ENCODE results near the gene LYZL1.
A peak's percentile ranks its signal among the peaks of the same experiment; 100 is the strongest.
"Not testable (repeated sequence)": the region's sequence is repeated elsewhere in the genome, so short reads cannot be mapped to it uniquely, and the experiment has no call there.

LYZL1 gene

DNA sequence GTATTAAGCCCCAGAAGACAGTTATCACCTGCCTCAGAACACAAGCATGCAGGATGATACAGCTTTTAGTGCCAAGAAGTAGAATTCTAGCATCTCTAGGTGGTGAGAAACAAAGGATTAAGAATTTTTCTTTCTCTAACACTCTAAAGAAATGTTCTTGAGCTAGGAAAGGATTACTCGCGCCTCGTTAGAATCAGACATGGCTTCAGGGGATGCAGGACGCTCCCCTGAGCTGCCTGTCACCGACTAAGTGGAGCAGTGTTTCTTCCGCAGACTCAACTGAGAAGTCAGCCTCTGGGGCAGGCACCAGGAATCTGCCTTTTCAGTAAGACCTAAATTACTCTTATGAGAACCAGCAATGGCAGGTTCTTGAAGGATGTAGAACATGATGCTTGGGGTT, at the start of gene LYZL1:
Gene LYZL1 (plus strand): TSS at position 165 of the 400 bp plus-strand sequence. CDS start 2,798 bp downstream, outside the sequence.
- not testable (repeated sequence) for H3K36me3 ChIP-seq; H3K27ac ChIP-seq; H3K9me3 ChIP-seq (ENCODE audit: severe bottlenecking); H3K27me3 ChIP-seq (ENCODE audit: insufficient read depth, low read depth, severe bottlenecking); H3K4me3 ChIP-seq (ENCODE audit: low read depth, low read length); DNase-seq

DNA sequence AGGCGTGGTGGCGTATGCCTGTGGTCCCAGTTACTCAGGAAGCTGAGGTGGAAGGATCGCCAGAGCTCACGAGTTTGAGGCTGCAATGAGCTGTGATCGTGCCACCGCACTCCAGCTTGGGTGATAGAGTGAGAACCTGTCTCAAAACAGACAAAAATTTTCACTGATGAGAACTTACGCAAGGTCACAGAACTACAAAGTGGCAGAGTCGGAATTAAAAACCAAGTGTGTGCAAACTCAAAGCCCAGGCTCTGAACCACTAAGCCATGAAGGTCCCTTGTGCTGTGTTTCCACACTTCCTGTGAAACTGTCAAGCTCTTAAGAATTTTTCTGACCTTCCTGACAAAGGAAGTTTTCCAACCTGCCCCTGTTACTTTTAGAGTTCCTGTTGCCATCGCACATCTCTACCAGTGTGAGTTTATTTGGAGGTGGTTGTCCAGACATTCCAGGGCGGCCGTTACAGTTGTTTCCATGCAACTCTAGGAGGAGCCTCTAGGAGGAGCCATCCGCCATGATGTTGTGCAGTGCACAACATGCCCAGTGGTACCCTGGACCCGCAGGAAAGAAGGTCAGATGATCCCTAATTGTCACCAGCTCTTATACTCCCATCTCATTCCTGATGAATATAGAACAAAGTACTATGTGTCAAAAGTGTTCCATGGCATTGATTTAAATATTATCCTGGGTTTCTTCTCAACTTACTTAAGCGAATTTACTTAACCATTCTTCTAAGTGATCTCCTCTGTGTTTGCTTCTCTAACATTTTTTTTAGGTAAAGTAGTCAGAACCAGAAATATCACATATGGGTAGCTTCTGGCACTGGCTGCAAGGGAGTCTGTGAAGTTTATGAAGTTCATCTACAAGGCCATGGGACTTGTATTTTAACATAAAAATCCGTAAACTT, 49.0 kb upstream of the LYZL1 start:
- peak; percentile 59 for TF ChIP-seq CTCF (IDR thresholded peaks at IDR 0.05; ENCODE audit: low read depth, low read length)
- H3K27ac ChIP-seq, result no peak overlapping the region
- H3K4me3 ChIP-seq (ENCODE audit: low read depth, low read length), result no peak overlapping the region
- H3K36me3 ChIP-seq, result no peaks in the 10 kb centered on the region
- no peaks in the 10 kb centered on the region for H3K9me3 ChIP-seq (ENCODE audit: severe bottlenecking)
- peak; percentile 15 for DNase-seq
- no peaks in the 10 kb centered on the region for H3K27me3 ChIP-seq (ENCODE audit: insufficient read depth, low read depth, severe bottlenecking)

DNA sequence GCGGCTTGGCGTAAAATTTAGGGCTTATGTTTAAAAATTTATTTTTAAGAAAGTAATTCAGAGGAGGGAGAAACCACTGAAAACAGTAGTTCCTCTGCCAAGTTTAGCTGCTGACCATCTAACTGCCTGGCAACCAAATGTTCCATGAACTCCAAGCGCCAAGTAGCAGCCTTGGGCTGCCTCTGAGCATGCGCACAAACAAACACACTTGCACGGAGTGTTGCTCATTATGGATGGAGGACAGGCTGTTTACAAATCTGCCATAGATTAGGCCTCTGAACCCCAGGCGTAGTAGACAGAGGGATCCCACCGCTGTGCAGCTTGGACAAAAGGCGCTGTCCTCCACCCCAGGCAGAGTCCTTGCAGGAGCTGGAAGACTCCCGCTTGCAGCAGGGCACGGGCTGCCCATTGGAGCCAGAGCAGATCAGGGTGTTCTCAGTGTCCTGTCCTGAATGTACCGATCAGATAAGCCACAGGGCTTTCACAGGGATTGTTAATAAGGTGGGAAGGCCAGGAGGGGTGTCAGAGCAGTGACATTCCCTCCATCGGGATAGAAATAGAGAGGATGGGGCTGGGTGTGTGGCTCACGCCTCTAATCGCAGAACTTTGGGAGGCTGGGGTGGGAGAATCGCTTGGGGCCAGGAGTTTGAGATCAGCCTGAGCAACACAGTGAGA, 47.7 kb upstream of the LYZL1 start:
- Histone ChIP-seq H3K27ac (no peak overlapping the region), H3K27me3 (ENCODE audit: insufficient read depth, low read depth, severe bottlenecking) (no peaks in the 10 kb centered on the region), H3K36me3 (no peaks in the 10 kb centered on the region), H3K9me3 (ENCODE audit: severe bottlenecking) (no peaks in the 10 kb centered on the region), H3K4me3 (ENCODE audit: low read depth, low read length) (no peak overlapping the region)
- no peak for DNase-seq
- no peak for TF ChIP-seq CTCF (IDR thresholded peaks at IDR 0.05; ENCODE audit: low read depth, low read length)

GRCh38 chr10:29241925-29242324, 46.9 kb upstream of the LYZL1 start:
- no peak for TF ChIP-seq CTCF (IDR thresholded peaks at IDR 0.05; ENCODE audit: low read depth, low read length)
- Histone ChIP-seq H3K27me3 (ENCODE audit: insufficient read depth, low read depth, severe bottlenecking) (no peaks in the 10 kb centered on the region), H3K4me3 (ENCODE audit: low read depth, low read length) (no peak overlapping the region), H3K9me3 (ENCODE audit: severe bottlenecking) (no peaks in the 10 kb centered on the region), H3K36me3 (no peaks in the 10 kb centered on the region), H3K27ac (no peak overlapping the region)
- DNase-seq, result no peak

DNA sequence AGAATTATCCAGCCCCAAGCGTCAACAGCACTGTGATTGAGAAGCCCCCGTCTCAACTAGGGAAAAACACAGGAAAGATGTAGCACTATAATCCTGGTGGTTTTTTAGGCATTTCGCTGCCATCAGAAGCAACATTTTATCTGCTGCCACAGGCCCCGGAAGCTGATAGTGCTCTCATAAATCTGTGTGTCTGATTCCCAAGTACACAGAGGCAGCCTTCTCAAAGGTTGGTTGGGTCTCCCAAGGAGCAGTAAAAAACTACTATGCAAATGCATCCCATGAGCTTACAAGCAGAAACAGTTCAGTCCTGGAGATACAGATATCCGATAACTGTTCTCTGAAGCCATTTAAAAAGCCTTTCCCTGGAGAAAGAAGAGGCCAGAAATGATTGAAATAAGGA, 45.8 kb upstream of the LYZL1 start:
- no peak for TF ChIP-seq CTCF (IDR thresholded peaks at IDR 0.05; ENCODE audit: low read depth, low read length)
- Histone ChIP-seq H3K36me3 (no peaks in the 10 kb centered on the region), H3K9me3 (ENCODE audit: severe bottlenecking) (no peaks in the 10 kb centered on the region), H3K27ac (no peak overlapping the region), H3K27me3 (ENCODE audit: insufficient read depth, low read depth, severe bottlenecking) (no peaks in the 10 kb centered on the region), H3K4me3 (ENCODE audit: low read depth, low read length) (no peak overlapping the region)
- DNase-seq, result no peak

- H3K27ac ChIP-seq, result no peak overlapping the region
- no peaks in the 10 kb centered on the region for H3K36me3 ChIP-seq
- no peaks in the 10 kb centered on the region for H3K27me3 ChIP-seq (ENCODE audit: insufficient read depth, low read depth, severe bottlenecking)
- TF ChIP-seq CTCF (IDR thresholded peaks at IDR 0.05; ENCODE audit: low read depth, low read length), result 0 out of 2 replicates have a peak, but pooled peaks have one; percentile 27
- H3K4me3 ChIP-seq (ENCODE audit: low read depth, low read length), result no peak overlapping the region
- no peak for DNase-seq
- H3K9me3 ChIP-seq (ENCODE audit: severe bottlenecking), result no peaks in the 10 kb centered on the region
Measured at GRCh38 chr10:29243750-29244149, 45.1 kb upstream of the LYZL1 start.
